Measurements from ENCODE around the gene CELF1. TPM values are rescaled to one million over a fixed set of nuclear protein-coding genes. Genes with fewer than 3 reads are reported as not detected.

The CELF1 gene
- total RNA-seq, 4 donors from 2014 or later: 82.9 to 248 (median 96.7) TPM

GRCh38 chr11:47593934-47594855 is 41.3 kb upstream of the CELF1 start, which contains the start of gene C1QTNF4:
C1QTNF4 (minus strand) TSS chr11:47594411; CDS start chr11:47590810, 3,601 bp downstream.
- H3K27me3 ChIP-seq: peaks cover 60% of the 10 kb centered on the region
- in situ Hi-C loops (cut with MboI; ENCODE audit: low pct_ligation_motif_present in 1 of 4, low pct_unique_long_range_greater_than_20kb in 1 of 4, low sequenced_read_pairs in 3 of 4) (no loop called here), intact Hi-C loops (cut with DNase I; ENCODE audit: low total_unique reads) (no loop called here)
- H3K9me3 ChIP-seq: no peaks in the 10 kb centered on the region
- no peak for DNase-seq
- H3K27ac ChIP-seq: no peak within 1 kb of the TSS
- peaks cover 0 to 19% (median 8%) of the 10 kb centered on the region in 4 donors for H3K4me1 ChIP-seq
- no peak for TF ChIP-seq CTCF (IDR thresholded peaks at IDR 0.05)
- TF ChIP-seq POLR2AphosphoS5 (IDR thresholded peaks at IDR 0.05): no peak
- TF ChIP-seq EP300 (IDR thresholded peaks at IDR 0.05; ENCODE audit: low read depth): no peak
- no peak for TF ChIP-seq POLR2A (IDR thresholded peaks at IDR 0.05)
- H3K4me3 ChIP-seq: peak within 1 kb of the TSS in 2 of 4 donors; percentile 10 to 32
- H3K36me3 ChIP-seq: no peaks in the 10 kb centered on the region
- WGBS, 2 donors (ENCODE audit: low coverage in 1 of 2): 0 to 12% methylated on average over 2 to 39 of the region's 48 CpGs

GRCh38 chr11:47593492-47593933 is 40.6 kb upstream of the CELF1 start:
- H3K4me3 ChIP-seq: peak overlapping the region in 1 of 4 donors; percentile 32
- no peaks in the 10 kb centered on the region for H3K9me3 ChIP-seq
- no peak overlapping the region for H3K27ac ChIP-seq
- H3K4me1 ChIP-seq: peaks cover 0 to 20% (median 8%) of the 10 kb centered on the region in 4 donors
- no peaks in the 10 kb centered on the region for H3K36me3 ChIP-seq
- intact Hi-C loops (cut with DNase I; ENCODE audit: low total_unique reads) (no loop called here), in situ Hi-C loops (cut with MboI; ENCODE audit: low pct_ligation_motif_present in 1 of 4, low pct_unique_long_range_greater_than_20kb in 1 of 4, low sequenced_read_pairs in 3 of 4) (no loop called here)
- DNase-seq: no peak
- no peak for TF ChIP-seq CTCF (IDR thresholded peaks at IDR 0.05)
- TF ChIP-seq POLR2AphosphoS5 (IDR thresholded peaks at IDR 0.05): no peak
- 18% methylated on average over 6 of the region's 6 CpGs; no CpG with 5 or more reads in 1 of the 2 donors for WGBS, 2 donors (ENCODE audit: low coverage in 1 of 2)
- peaks cover 62% of the 10 kb centered on the region for H3K27me3 ChIP-seq

- Histone ChIP-seq H3K4me3 (no peak overlapping the region), H3K27ac (no peak overlapping the region), H3K4me1 (peaks cover 0 to 20% (median 8%) of the 10 kb centered on the region in 4 donors), H3K9me3 (no peaks in the 10 kb centered on the region), H3K36me3 (no peaks in the 10 kb centered on the region), H3K27me3 (peaks cover 62% of the 10 kb centered on the region)
- intact Hi-C loops (cut with DNase I; ENCODE audit: low total_unique reads): no loop called here
- in situ Hi-C loops (cut with MboI; ENCODE audit: low pct_ligation_motif_present in 1 of 4, low pct_unique_long_range_greater_than_20kb in 1 of 4, low sequenced_read_pairs in 3 of 4): no loop called here
- TF ChIP-seq EP300 (IDR thresholded peaks at IDR 0.05; ENCODE audit: low read depth): no peak
- TF ChIP-seq POLR2AphosphoS5 (IDR thresholded peaks at IDR 0.05): no peak
- no peak for TF ChIP-seq POLR2A (IDR thresholded peaks at IDR 0.05)
- TF ChIP-seq CTCF (IDR thresholded peaks at IDR 0.05): no peak
- DNase-seq: no peak
- WGBS, 2 donors (ENCODE audit: low coverage in 1 of 2): 59 to 83% methylated on average over 1 to 2 of the region's 2 CpGs
Observed at GRCh38 chr11:47592970-47593369, 40.0 kb upstream of the CELF1 start.

GRCh38 chr11:47592251-47592650 is 39.3 kb upstream of the CELF1 start:
- 59 to 71% methylated on average over 1 to 4 of the region's 4 CpGs for WGBS, 2 donors (ENCODE audit: low coverage in 1 of 2)
- H3K27me3 ChIP-seq: peaks cover 62% of the 10 kb centered on the region
- in situ Hi-C loops (cut with MboI; ENCODE audit: low pct_ligation_motif_present in 1 of 4, low pct_unique_long_range_greater_than_20kb in 1 of 4, low sequenced_read_pairs in 3 of 4): no loop called here

More at GRCh38 chr11:47592251-47592650, 39.3 kb upstream of the CELF1 start:
- TF ChIP-seq POLR2AphosphoS5 (IDR thresholded peaks at IDR 0.05) (no peak), EP300 (IDR thresholded peaks at IDR 0.05; ENCODE audit: low read depth) (no peak), CTCF (IDR thresholded peaks at IDR 0.05) (no peak), POLR2A (IDR thresholded peaks at IDR 0.05) (no peak)
- no peaks in the 10 kb centered on the region for H3K36me3 ChIP-seq
- intact Hi-C loops (cut with DNase I; ENCODE audit: low total_unique reads): no loop called here
- no peak overlapping the region for H3K27ac ChIP-seq
- peaks cover 0 to 20% (median 8%) of the 10 kb centered on the region in 4 donors for H3K4me1 ChIP-seq
- no peaks in the 10 kb centered on the region for H3K9me3 ChIP-seq
- H3K4me3 ChIP-seq: no peak overlapping the region
- no peak for DNase-seq
